HEK293 (cell line): ENCODE results near the gene ASB8.
A peak's percentile ranks its signal among the peaks of the same experiment; 100 is the strongest.

Experiments used
- CTCF ChIP-seq: fragments of 450-650 bp; formaldehyde crosslinking; IDR thresholded peaks from 2 replicates; pipeline ENCODE4 v1.5.1; 2016; ENCODE audit warnings: missing biosample characterization, missing genetic modification characterization
- GLIS2 ChIP-seq: fragments of 450-650 bp; formaldehyde crosslinking; IDR thresholded peaks from 2 replicates; pipeline ENCODE4 v1.5.1; 2016; ENCODE audit warnings: missing biosample characterization, missing genetic modification characterization
- HOXA7 ChIP-seq: sonication (generic); formaldehyde crosslinking; IDR thresholded peaks from 2 replicates; pipeline ENCODE4 v1.8.1; 2022; ENCODE audit warnings: missing genetic modification reagents, borderline replicate concordance
- IKZF3 ChIP-seq: fragments of 450-650 bp; IDR thresholded peaks from 2 replicates; pipeline ENCODE4 v1.5.0; 2018; ENCODE audit warnings: missing biosample characterization, mild to moderate bottlenecking, missing genetic modification characterization, moderate library complexity
- KLF16 ChIP-seq: fragments of 450-650 bp; formaldehyde crosslinking; IDR thresholded peaks from 2 replicates; pipeline ENCODE4 v1.5.1; 2017; ENCODE audit warnings: missing biosample characterization, missing genetic modification characterization
- MZF1 ChIP-seq: fragments of 450-650 bp; formaldehyde crosslinking; IDR thresholded peaks from 2 replicates; pipeline ENCODE4 v1.5.1; 2017; ENCODE audit warnings: missing biosample characterization, missing genetic modification characterization, borderline replicate concordance
- SP2 ChIP-seq: fragments of 450-650 bp; formaldehyde crosslinking; IDR thresholded peaks from 2 replicates; pipeline ENCODE4 v1.5.1; 2016; ENCODE audit warnings: missing biosample characterization, missing genetic modification characterization
- SP3 ChIP-seq: fragments of 450-650 bp; formaldehyde crosslinking; IDR thresholded peaks from 2 replicates; pipeline ENCODE4 v1.5.1; 2016; ENCODE audit warnings: missing biosample characterization, missing genetic modification characterization
- ZBTB1 ChIP-seq: fragments of 450-650 bp; formaldehyde crosslinking; IDR thresholded peaks from 2 replicates; pipeline ENCODE4 v1.5.1; 2016; ENCODE audit warnings: missing biosample characterization, missing genetic modification characterization
- ZBTB17 ChIP-seq: fragments of 450-650 bp; formaldehyde crosslinking; IDR thresholded peaks from 2 replicates; pipeline ENCODE4 v1.5.1; 2016; ENCODE audit warnings: missing biosample characterization, missing genetic modification characterization
- ZBTB49 ChIP-seq: fragments of 450-650 bp; formaldehyde crosslinking; IDR thresholded peaks from 2 replicates; pipeline ENCODE4 v1.5.1; 2016; ENCODE audit warnings: missing biosample characterization, missing genetic modification characterization, low read depth
- ZEB2 ChIP-seq: fragments of 450-650 bp; formaldehyde crosslinking; IDR thresholded peaks from 2 replicates; pipeline ENCODE4 v1.5.1; 2016; ENCODE audit warnings: missing biosample characterization, missing genetic modification characterization
- ZFP3 ChIP-seq: fragments of 450-650 bp; formaldehyde crosslinking; IDR thresholded peaks from 2 replicates; pipeline ENCODE4 v1.5.1; 2016; ENCODE audit warnings: low read depth, missing biosample characterization, missing genetic modification characterization
- ZFP37 ChIP-seq: fragments of 450-650 bp; formaldehyde crosslinking; IDR thresholded peaks from 2 replicates; pipeline ENCODE4 v1.5.1; 2016; ENCODE audit warnings: missing biosample characterization, missing genetic modification characterization
- ZNF133 ChIP-seq: fragments of 450-650 bp; formaldehyde crosslinking; IDR thresholded peaks from 2 replicates; pipeline ENCODE4 v1.5.1; 2016; ENCODE audit warnings: missing biosample characterization, missing genetic modification characterization
- ZNF146 ChIP-seq: fragments of 450-650 bp; formaldehyde crosslinking; IDR thresholded peaks from 2 replicates; pipeline ENCODE4 v1.5.1; 2016; ENCODE audit warnings: missing biosample characterization, missing genetic modification characterization
- ZNF155 ChIP-seq: fragments of 450-650 bp; formaldehyde crosslinking; IDR thresholded peaks from 2 replicates; pipeline ENCODE4 v1.5.1; 2016; ENCODE audit warnings: missing biosample characterization, missing genetic modification characterization
- ZNF175 ChIP-seq: fragments of 450-650 bp; formaldehyde crosslinking; IDR thresholded peaks from 2 replicates; pipeline ENCODE4 v1.5.1; 2016; ENCODE audit warnings: missing biosample characterization, missing genetic modification characterization
- ZNF18 ChIP-seq: fragments of 450-650 bp; formaldehyde crosslinking; IDR thresholded peaks from 2 replicates; pipeline ENCODE4 v1.5.1; 2016; ENCODE audit warnings: missing biosample characterization, missing genetic modification characterization
- ZNF19 ChIP-seq: fragments of 450-650 bp; formaldehyde crosslinking; IDR thresholded peaks from 2 replicates; pipeline ENCODE4; 2016; ENCODE audit warnings: missing biosample characterization, missing genetic modification characterization, low read depth
- ZNF214 ChIP-seq: fragments of 450-650 bp; formaldehyde crosslinking; IDR thresholded peaks from 2 replicates; pipeline ENCODE4 v1.5.1; 2017; ENCODE audit warnings: missing biosample characterization, mild to moderate bottlenecking, missing genetic modification characterization, borderline replicate concordance
- ZNF24 ChIP-seq: fragments of 450-650 bp; formaldehyde crosslinking; IDR thresholded peaks from 2 replicates; pipeline ENCODE4 v1.5.1; 2016; ENCODE audit warnings: missing biosample characterization, missing genetic modification characterization
- ZNF248 ChIP-seq: fragments of 450-650 bp; formaldehyde crosslinking; IDR thresholded peaks from 2 replicates; pipeline ENCODE4 v1.5.1; 2017; ENCODE audit warnings: missing biosample characterization, missing genetic modification characterization
- ZNF37A ChIP-seq: fragments of 450-650 bp; IDR thresholded peaks from 2 replicates; pipeline ENCODE4 v1.5.1; 2018; ENCODE audit warnings: missing biosample characterization, missing genetic modification characterization
- ZNF555 ChIP-seq: fragments of 450-650 bp; formaldehyde crosslinking; conservative IDR thresholded peaks from 2 replicates; pipeline ENCODE4 v1.5.1; 2017; ENCODE audit warnings: missing biosample characterization, mild to moderate bottlenecking, missing genetic modification characterization, inconsistent platforms
- ZNF558 ChIP-seq: fragments of 450-650 bp; formaldehyde crosslinking; IDR thresholded peaks from 2 replicates; pipeline ENCODE4 v1.5.1; 2016; ENCODE audit warnings: missing biosample characterization, missing genetic modification characterization
- ZNF639 ChIP-seq: fragments of 450-650 bp; formaldehyde crosslinking; IDR thresholded peaks from 2 replicates; pipeline ENCODE4 v1.5.1; 2016; ENCODE audit warnings: missing biosample characterization, missing genetic modification characterization
- ZNF654 ChIP-seq: fragments of 450-650 bp; formaldehyde crosslinking; IDR thresholded peaks from 2 replicates; pipeline ENCODE4 v1.5.1; 2016; ENCODE audit warnings: low read depth, missing biosample characterization, missing genetic modification characterization
- ZNF664 ChIP-seq: fragments of 450-650 bp; formaldehyde crosslinking; IDR thresholded peaks from 2 replicates; pipeline ENCODE4 v1.5.1; 2016; ENCODE audit warnings: missing biosample characterization, missing genetic modification characterization
- ZNF707 ChIP-seq: fragments of 450-650 bp; formaldehyde crosslinking; IDR thresholded peaks from 2 replicates; pipeline ENCODE4 v1.5.1; 2016; ENCODE audit warnings: missing biosample characterization, missing genetic modification characterization
- ZNF777 ChIP-seq: fragments of 450-650 bp; formaldehyde crosslinking; IDR thresholded peaks from 2 replicates; pipeline ENCODE4 v1.5.1; 2017; ENCODE audit warnings: missing biosample characterization, missing genetic modification characterization, borderline replicate concordance
- ZNF791 ChIP-seq: fragments of 450-650 bp; formaldehyde crosslinking; IDR thresholded peaks from 2 replicates; pipeline ENCODE4 v1.5.1; 2016; ENCODE audit warnings: missing biosample characterization, missing genetic modification characterization
- ZNF830 ChIP-seq: fragments of 450-650 bp; IDR thresholded peaks from 2 replicates; pipeline ENCODE4 v1.5.0; 2018; ENCODE audit warnings: missing biosample characterization, missing genetic modification characterization, low read depth, mild to moderate bottlenecking, moderate library complexity
- ZSCAN16 ChIP-seq: fragments of 450-650 bp; formaldehyde crosslinking; IDR thresholded peaks from 2 replicates; pipeline ENCODE4 v1.5.1; 2016; ENCODE audit warnings: missing biosample characterization, missing genetic modification characterization
- ZSCAN23 ChIP-seq: fragments of 450-650 bp; formaldehyde crosslinking; IDR thresholded peaks from 2 replicates; pipeline ENCODE4 v1.5.1; 2016; ENCODE audit warnings: missing biosample characterization, missing genetic modification characterization

The ASB8 gene

GRCh38 chr12:48157018-48157888 lies at the start of gene ASB8 (continued):
- no peak for TF ChIP-seq ZNF555 (tag by site-specific recombination)
- TF ChIP-seq SP3 (tag by site-specific recombination) = peak; percentile 73
- TF ChIP-seq IKZF3 (tag by site-specific recombination) = no peak
- no peak for TF ChIP-seq ZNF18 (tag by site-specific recombination)
- TF ChIP-seq ZEB2 = peak; percentile 92
- no peak for TF ChIP-seq ZNF654 (tag by site-specific recombination)
- no peak for TF ChIP-seq ZNF248
- TF ChIP-seq ZNF175 (tag by site-specific recombination) = no peak
- no peak for TF ChIP-seq ZSCAN16
- TF ChIP-seq KLF16 (tag by site-specific recombination) = peak; percentile 90
- TF ChIP-seq ZBTB1 = peak; percentile 60; the same call in 1 of the 2 replicates
- TF ChIP-seq ZNF146 = no peak
- TF ChIP-seq GLIS2 (tag by site-specific recombination) = peak; percentile 88
- TF ChIP-seq CTCF (tag by site-specific recombination) = peak; percentile 45
- TF ChIP-seq ZNF214 = no peak
- 0 out of 2 replicates have a peak, but pooled peaks have one; percentile 39 for TF ChIP-seq ZNF639 (tag by site-specific recombination)
- no peak for TF ChIP-seq ZNF37A
- no peak for TF ChIP-seq HOXA7 (CRISPR knock-in tag)
- TF ChIP-seq ZNF830 (tag by site-specific recombination) = no peak
- peak; percentile 85 for TF ChIP-seq SP2
- no peak for TF ChIP-seq ZNF791
- TF ChIP-seq ZNF155 (tag by site-specific recombination) = no peak
- TF ChIP-seq ZBTB49 (tag by site-specific recombination) = no peak
- TF ChIP-seq ZNF664 (tag by site-specific recombination) = no peak
- TF ChIP-seq ZFP3 (tag by site-specific recombination) = no peak
- TF ChIP-seq ZNF707 (tag by site-specific recombination) = no peak
- 0 out of 2 replicates have a peak, but pooled peaks have one; percentile 22 for TF ChIP-seq MZF1 (tag by site-specific recombination)
- TF ChIP-seq ZNF24 = 0 out of 2 replicates have a peak, but pooled peaks have one; percentile 25
- TF ChIP-seq ZNF19 (tag by site-specific recombination) = no peak
- TF ChIP-seq ZSCAN23 (tag by site-specific recombination) = no peak
- no peak for TF ChIP-seq ZNF133 (tag by site-specific recombination)
- TF ChIP-seq ZNF777 (tag by site-specific recombination) = peak; percentile 53; the same call in 1 of the 2 replicates
- TF ChIP-seq ZFP37 (tag by site-specific recombination) = peak; percentile 87; the same call in 1 of the 2 replicates
- TF ChIP-seq ZNF558 (tag by site-specific recombination) = no peak
- TF ChIP-seq ZBTB17 (tag by site-specific recombination) = peak; percentile 82
